WTC11 (cell line): ENCODE data around the gene VILL. TPM values are rescaled to one million over a fixed set of nuclear protein-coding genes. Genes with fewer than 3 reads are reported as not detected.

Experiments
- ATAC-seq: fragments of 200-7000 bp; cut with Tn5 transposase; 2 replicates; pipeline ENCODE4 v1.10.0; 2021; ENCODE audit warnings: mild to moderate bottlenecking, moderate library complexity
- CTCF ChIA-PET: fragments of 300-600 bp; sonication (Branson Sonifier 250); formaldehyde crosslinking; loops from one replicate; lab custom pipeline; 2021; ENCODE audit warnings: antibody characterized with exemption; lab: Charles Lee
- POLR2A ChIA-PET: fragments of 350-600 bp; sonication (Branson Sonifier 250); formaldehyde crosslinking; loops from one replicate; lab custom pipeline; 2021; ENCODE audit warnings: antibody characterized with exemption; lab: Charles Lee
- DNase-seq: peaks from one replicate; pipeline ENCODE4 v3.0.0; 2021; ENCODE audit warnings: low spot score
- H3K27ac Mint-ChIP-seq: 2 replicates; pipeline ENCODE4 v1.8.0; 2021; ENCODE audit warnings: mixed read lengths
- H3K27me3 Mint-ChIP-seq: 2 replicates; pipeline ENCODE4 v1.8.0; 2021; ENCODE audit warnings: low read depth, mild to moderate bottlenecking, moderate library complexity, mixed read lengths
- H3K36me3 Mint-ChIP-seq: 2 replicates; pipeline ENCODE4 v1.8.0; 2021; ENCODE audit warnings: mixed read lengths
- H3K4me1 Mint-ChIP-seq: 2 replicates; pipeline ENCODE4 v1.8.0; 2022; ENCODE audit warnings: mixed read lengths
- H3K4me3 Mint-ChIP-seq: 2 replicates; pipeline ENCODE4 v1.8.0; 2021; ENCODE audit warnings: mild to moderate bottlenecking, moderate library complexity, mixed read lengths
- H3K9me3 Mint-ChIP-seq: 2 replicates; pipeline ENCODE4 v1.8.0; 2021; ENCODE audit warnings: mixed read lengths
- FOXP1 ChIP-seq: sonication (generic); formaldehyde crosslinking; IDR thresholded peaks from 2 replicates; pipeline ENCODE4 v1.8.0; 2022; ENCODE audit warnings: missing genetic modification reagents, mild to moderate bottlenecking, moderate library complexity, borderline replicate concordance
- GRHL2 ChIP-seq: fragments of 250-450 bp; sonication (Bioruptor Pico); IDR thresholded peaks from 2 replicates; pipeline ENCODE4 v1.8.0; 2022; ENCODE audit warnings: mild to moderate bottlenecking, moderate library complexity; ENCODE audit not compliant: insufficient replicate concordance, severe bottlenecking
- SMAD3 ChIP-seq: sonication (generic); formaldehyde crosslinking; IDR thresholded peaks from 2 replicates; pipeline ENCODE4 v1.8.0; 2022; ENCODE audit warnings: missing genetic modification reagents, mild to moderate bottlenecking, borderline replicate concordance
- TEAD1 ChIP-seq: sonication (generic); formaldehyde crosslinking; IDR thresholded peaks from 2 replicates; pipeline ENCODE4 v1.8.0; 2022; ENCODE audit warnings: mild to moderate bottlenecking, missing genetic modification reagents
- TEAD4 ChIP-seq: sonication (generic); formaldehyde crosslinking; IDR thresholded peaks from 2 replicates; pipeline ENCODE4 v1.8.0; 2022; ENCODE audit warnings: mild to moderate bottlenecking, missing genetic modification reagents
- total RNA-seq: library from RNA; stranded (reverse); gene quantifications from 3 replicates; pipeline ENCODE4 v1.2.3, GENCODE V29; 2021
- TF ChIP-seq, protein P1 (sequence below): fragments of 250-450 bp; sonication (Bioruptor Pico); IDR thresholded peaks from 2 replicates; pipeline ENCODE4 v2.1.2; 2022; ENCODE audit warnings: mild to moderate bottlenecking, moderate library complexity
- TF ChIP-seq, protein P2 (sequence below): fragments of 250-450 bp; sonication (Bioruptor Pico); IDR thresholded peaks from 2 replicates; pipeline ENCODE4 v1.8.0; 2021; ENCODE audit warnings: mild to moderate bottlenecking
- TF ChIP-seq, protein P3 (sequence below): sonication (generic); formaldehyde crosslinking; IDR thresholded peaks from 2 replicates; pipeline ENCODE4 v1.8.1; 2022; ENCODE audit warnings: low read depth, missing genetic modification reagents, borderline replicate concordance
- TF ChIP-seq, protein P4 (sequence below): sonication (generic); formaldehyde crosslinking; IDR thresholded peaks from 2 replicates; pipeline ENCODE4 v1.8.0; 2022; ENCODE audit warnings: missing genetic modification reagents
- TF ChIP-seq, protein P5 (sequence below): sonication (generic); formaldehyde crosslinking; IDR thresholded peaks from 2 replicates; pipeline ENCODE4 v1.8.0; 2023; ENCODE audit warnings: mild to moderate bottlenecking, missing genetic modification reagents
- TF ChIP-seq, protein P6 (sequence below): fragments of 250-450 bp; sonication (Bioruptor Pico); IDR thresholded peaks from 2 replicates; pipeline ENCODE4 v1.9.0; 2021; ENCODE audit warnings: mild to moderate bottlenecking

The VILL gene
- total RNA-seq, 1 experiment from 2014 or later = 4.7 TPM

DNA sequence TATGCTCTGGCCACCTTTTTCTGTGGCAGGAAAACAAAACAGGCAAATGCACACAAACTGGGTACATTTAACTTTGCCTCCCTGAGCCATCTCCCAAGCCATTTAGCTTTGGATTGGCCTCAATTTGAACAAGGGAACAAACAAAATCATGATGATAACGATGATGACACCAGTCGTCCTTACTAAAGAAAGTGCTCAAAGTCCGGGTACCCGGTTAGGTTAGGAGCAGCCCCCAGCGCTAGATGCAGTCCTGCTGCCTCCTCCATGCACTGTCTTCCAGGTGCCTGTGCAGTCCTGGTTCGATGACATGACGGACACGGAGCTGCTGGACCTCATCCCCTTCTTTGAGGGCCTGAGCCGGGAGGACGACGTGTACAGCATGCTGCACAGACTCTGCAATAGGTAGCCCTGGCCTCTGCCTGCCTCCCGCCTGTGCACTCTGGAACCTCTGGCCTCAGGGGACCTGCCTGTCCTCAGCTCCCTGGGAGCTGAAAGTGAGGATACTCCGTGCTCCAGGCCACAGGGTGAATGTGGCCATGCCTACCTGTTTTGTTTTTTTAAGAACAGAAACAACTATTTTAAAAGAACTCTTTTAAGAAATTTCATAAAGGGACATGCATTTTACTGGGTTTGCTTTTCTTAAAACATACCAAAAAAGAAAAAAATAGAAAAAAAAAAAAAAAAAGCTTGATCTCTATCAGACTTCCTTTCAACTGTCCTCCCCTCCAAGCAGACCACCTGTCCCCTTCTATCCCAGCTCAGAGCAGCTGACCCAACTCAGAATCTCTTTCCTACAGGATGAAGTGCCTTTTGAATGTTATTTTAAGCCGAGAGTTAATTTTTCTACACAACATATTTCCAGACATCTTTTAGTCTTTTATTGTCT, 9.9 kb upstream of the VILL start:
- no peak overlapping the region for H3K27ac Mint-ChIP-seq
- TF ChIP-seq, protein P1, sequence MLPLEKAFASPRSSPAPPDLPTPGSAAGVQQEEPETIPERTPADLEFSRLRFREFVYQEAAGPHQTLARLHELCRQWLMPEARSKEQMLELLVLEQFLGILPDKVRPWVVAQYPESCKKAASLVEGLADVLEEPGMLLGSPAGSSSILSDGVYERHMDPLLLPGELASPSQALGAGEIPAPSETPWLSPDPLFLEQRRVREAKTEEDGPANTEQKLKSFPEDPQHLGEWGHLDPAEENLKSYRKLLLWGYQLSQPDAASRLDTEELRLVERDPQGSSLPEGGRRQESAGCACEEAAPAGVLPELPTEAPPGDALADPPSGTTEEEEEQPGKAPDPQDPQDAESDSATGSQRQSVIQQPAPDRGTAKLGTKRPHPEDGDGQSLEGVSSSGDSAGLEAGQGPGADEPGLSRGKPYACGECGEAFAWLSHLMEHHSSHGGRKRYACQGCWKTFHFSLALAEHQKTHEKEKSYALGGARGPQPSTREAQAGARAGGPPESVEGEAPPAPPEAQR (CRISPR knock-in tag) = no peak
- no peak for TF ChIP-seq GRHL2
- TF ChIP-seq, protein P2, sequence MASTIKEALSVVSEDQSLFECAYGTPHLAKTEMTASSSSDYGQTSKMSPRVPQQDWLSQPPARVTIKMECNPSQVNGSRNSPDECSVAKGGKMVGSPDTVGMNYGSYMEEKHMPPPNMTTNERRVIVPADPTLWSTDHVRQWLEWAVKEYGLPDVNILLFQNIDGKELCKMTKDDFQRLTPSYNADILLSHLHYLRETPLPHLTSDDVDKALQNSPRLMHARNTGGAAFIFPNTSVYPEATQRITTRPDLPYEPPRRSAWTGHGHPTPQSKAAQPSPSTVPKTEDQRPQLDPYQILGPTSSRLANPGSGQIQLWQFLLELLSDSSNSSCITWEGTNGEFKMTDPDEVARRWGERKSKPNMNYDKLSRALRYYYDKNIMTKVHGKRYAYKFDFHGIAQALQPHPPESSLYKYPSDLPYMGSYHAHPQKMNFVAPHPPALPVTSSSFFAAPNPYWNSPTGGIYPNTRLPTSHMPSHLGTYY (CRISPR knock-in tag) = no peak
- TF ChIP-seq, all 79 proteins: peak for 0
- ATAC-seq = no peak
- Mint-ChIP-seq H3K36me3 (peaks cover 1% of the 10 kb centered on the region), H3K27me3 (no peaks in the 10 kb centered on the region), H3K4me3 (no peak overlapping the region), H3K4me1 (peaks cover 6% of the 10 kb centered on the region; the same call in 1 of the 2 replicates), H3K9me3 (no peaks in the 10 kb centered on the region)
- CTCF ChIA-PET = interaction anchor here (0.7 to 2.5 kb wide), 4 partner anchors 13 to 126 kb away, joined by 3 to 17 read pairs (median 6); no protein-coding TSS in a partner anchor
- no peak for DNase-seq
- POLR2A ChIA-PET = interaction anchor here (0.7 kb wide), 1 partner anchor 23 kb away, joined by 7 read pairs; no protein-coding TSS in a partner anchor

DNA sequence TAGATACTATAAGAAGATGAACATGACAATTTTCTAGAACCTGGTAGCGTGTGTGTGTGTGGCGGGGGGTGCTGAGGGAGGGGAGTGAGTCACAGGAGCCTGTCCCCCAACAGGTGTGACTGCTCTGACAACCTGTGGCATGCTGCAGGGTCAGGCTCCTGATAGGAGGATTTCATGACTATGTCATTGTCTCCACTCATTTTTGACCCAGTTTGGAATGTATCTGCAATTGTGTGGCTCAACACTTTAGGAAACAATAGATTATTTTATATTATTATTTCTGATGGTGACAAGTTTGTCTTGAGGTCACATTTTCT, 9.3 kb upstream of the VILL start:
- Mint-ChIP-seq H3K4me3 (no peak overlapping the region), H3K27ac (no peak overlapping the region), H3K36me3 (no peaks in the 10 kb centered on the region), H3K9me3 (no peaks in the 10 kb centered on the region), H3K4me1 (peaks cover 6% of the 10 kb centered on the region; the same call in 1 of the 2 replicates), H3K27me3 (no peaks in the 10 kb centered on the region)
- TF ChIP-seq TEAD1 (CRISPR knock-in tag) = no peak
- no peak for TF ChIP-seq TEAD4 (CRISPR knock-in tag)
- TF ChIP-seq, protein P3, sequence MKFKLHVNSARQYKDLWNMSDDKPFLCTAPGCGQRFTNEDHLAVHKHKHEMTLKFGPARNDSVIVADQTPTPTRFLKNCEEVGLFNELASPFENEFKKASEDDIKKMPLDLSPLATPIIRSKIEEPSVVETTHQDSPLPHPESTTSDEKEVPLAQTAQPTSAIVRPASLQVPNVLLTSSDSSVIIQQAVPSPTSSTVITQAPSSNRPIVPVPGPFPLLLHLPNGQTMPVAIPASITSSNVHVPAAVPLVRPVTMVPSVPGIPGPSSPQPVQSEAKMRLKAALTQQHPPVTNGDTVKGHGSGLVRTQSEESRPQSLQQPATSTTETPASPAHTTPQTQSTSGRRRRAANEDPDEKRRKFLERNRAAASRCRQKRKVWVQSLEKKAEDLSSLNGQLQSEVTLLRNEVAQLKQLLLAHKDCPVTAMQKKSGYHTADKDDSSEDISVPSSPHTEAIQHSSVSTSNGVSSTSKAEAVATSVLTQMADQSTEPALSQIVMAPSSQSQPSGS = no peak
- TF ChIP-seq, protein P4, sequence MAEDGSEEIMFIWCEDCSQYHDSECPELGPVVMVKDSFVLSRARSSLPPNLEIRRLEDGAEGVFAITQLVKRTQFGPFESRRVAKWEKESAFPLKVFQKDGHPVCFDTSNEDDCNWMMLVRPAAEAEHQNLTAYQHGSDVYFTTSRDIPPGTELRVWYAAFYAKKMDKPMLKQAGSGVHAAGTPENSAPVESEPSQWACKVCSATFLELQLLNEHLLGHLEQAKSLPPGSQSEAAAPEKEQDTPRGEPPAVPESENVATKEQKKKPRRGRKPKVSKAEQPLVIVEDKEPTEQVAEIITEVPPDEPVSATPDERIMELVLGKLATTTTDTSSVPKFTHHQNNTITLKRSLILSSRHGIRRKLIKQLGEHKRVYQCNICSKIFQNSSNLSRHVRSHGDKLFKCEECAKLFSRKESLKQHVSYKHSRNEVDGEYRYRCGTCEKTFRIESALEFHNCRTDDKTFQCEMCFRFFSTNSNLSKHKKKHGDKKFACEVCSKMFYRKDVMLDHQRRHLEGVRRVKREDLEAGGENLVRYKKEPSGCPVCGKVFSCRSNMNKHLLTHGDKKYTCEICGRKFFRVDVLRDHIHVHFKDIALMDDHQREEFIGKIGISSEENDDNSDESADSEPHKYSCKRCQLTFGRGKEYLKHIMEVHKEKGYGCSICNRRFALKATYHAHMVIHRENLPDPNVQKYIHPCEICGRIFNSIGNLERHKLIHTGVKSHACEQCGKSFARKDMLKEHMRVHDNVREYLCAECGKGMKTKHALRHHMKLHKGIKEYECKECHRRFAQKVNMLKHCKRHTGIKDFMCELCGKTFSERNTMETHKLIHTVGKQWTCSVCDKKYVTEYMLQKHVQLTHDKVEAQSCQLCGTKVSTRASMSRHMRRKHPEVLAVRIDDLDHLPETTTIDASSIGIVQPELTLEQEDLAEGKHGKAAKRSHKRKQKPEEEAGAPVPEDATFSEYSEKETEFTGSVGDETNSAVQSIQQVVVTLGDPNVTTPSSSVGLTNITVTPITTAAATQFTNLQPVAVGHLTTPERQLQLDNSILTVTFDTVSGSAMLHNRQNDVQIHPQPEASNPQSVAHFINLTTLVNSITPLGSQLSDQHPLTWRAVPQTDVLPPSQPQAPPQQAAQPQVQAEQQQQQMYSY (CRISPR knock-in tag) = no peak
- TF ChIP-seq, protein P5, sequence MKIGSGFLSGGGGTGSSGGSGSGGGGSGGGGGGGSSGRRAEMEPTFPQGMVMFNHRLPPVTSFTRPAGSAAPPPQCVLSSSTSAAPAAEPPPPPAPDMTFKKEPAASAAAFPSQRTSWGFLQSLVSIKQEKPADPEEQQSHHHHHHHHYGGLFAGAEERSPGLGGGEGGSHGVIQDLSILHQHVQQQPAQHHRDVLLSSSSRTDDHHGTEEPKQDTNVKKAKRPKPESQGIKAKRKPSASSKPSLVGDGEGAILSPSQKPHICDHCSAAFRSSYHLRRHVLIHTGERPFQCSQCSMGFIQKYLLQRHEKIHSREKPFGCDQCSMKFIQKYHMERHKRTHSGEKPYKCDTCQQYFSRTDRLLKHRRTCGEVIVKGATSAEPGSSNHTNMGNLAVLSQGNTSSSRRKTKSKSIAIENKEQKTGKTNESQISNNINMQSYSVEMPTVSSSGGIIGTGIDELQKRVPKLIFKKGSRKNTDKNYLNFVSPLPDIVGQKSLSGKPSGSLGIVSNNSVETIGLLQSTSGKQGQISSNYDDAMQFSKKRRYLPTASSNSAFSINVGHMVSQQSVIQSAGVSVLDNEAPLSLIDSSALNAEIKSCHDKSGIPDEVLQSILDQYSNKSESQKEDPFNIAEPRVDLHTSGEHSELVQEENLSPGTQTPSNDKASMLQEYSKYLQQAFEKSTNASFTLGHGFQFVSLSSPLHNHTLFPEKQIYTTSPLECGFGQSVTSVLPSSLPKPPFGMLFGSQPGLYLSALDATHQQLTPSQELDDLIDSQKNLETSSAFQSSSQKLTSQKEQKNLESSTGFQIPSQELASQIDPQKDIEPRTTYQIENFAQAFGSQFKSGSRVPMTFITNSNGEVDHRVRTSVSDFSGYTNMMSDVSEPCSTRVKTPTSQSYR (CRISPR knock-in tag) = no peak
- TF ChIP-seq, protein P6, sequence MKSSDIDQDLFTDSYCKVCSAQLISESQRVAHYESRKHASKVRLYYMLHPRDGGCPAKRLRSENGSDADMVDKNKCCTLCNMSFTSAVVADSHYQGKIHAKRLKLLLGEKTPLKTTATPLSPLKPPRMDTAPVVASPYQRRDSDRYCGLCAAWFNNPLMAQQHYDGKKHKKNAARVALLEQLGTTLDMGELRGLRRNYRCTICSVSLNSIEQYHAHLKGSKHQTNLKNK (CRISPR knock-in tag) = no peak
- no peak for TF ChIP-seq FOXP1 (CRISPR knock-in tag)
- no peak for TF ChIP-seq SMAD3 (CRISPR knock-in tag)
- CTCF ChIA-PET = interaction anchor here (0.6 to 6.0 kb wide), 3 partner anchors 14 to 429 kb away, joined by 4 to 37 read pairs (median 7); no protein-coding TSS in a partner anchor
- DNase-seq = no peak
- no peak for ATAC-seq
- POLR2A ChIA-PET = no interaction called here
